Stimulated activated memory B cell treated with anti-CD40 and anti-IgM and Interleukin-4, amounts not matched to agents 10 μg/mL and 1 μg/mL and 100 μg/mL, for 72 hours (primary cell): ENCODE measurements around the gene OR5B2.

Experiments used
- ATAC-seq: fragments of 150-1000 bp; cut with Tn5 transposase; 2 replicates; pipeline ENCODE4 v1.10.0; 2021
- H3K27ac Mint-ChIP-seq: one replicate; pipeline ENCODE4 v1.8.0; 2022; ENCODE audit warnings: mild to moderate bottlenecking, mixed read lengths
- H3K27me3 Mint-ChIP-seq: one replicate; pipeline ENCODE4 v1.8.0; 2022; ENCODE audit warnings: mixed read lengths
- H3K36me3 Mint-ChIP-seq: one replicate; pipeline ENCODE4 v1.8.0; 2022; ENCODE audit warnings: mixed read lengths
- H3K4me1 Mint-ChIP-seq: one replicate; pipeline ENCODE4 v1.8.0; 2022; ENCODE audit warnings: mixed read lengths
- H3K4me3 Mint-ChIP-seq: one replicate; pipeline ENCODE4 v1.8.0; 2022; ENCODE audit warnings: mild to moderate bottlenecking, moderate library complexity, mixed read lengths
- H3K9me3 Mint-ChIP-seq: one replicate; pipeline ENCODE4 v1.8.0; 2022; ENCODE audit warnings: mixed read lengths

OR5B2 gene

GRCh38 chr11:58392746-58393145 lies 35.2 kb downstream of the OR5B2 start:
- Mint-ChIP-seq H3K27ac (no peak overlapping the region), H3K9me3 (peaks cover 4% of the 10 kb centered on the region), H3K4me1 (no peaks in the 10 kb centered on the region), H3K27me3 (peaks cover 15% of the 10 kb centered on the region), H3K36me3 (no peaks in the 10 kb centered on the region), H3K4me3 (no peak overlapping the region)
- no peak for ATAC-seq

- H3K4me1 Mint-ChIP-seq: no peaks in the 10 kb centered on the region
- H3K4me3 Mint-ChIP-seq: no peak overlapping the region
- no peaks in the 10 kb centered on the region for H3K36me3 Mint-ChIP-seq
- no peak for ATAC-seq
- H3K27ac Mint-ChIP-seq: no peak overlapping the region
- H3K9me3 Mint-ChIP-seq: peaks cover 4% of the 10 kb centered on the region
- H3K27me3 Mint-ChIP-seq: peaks cover 14% of the 10 kb centered on the region
These were observed 36.0 kb downstream of the OR5B2 start for GRCh38 chr11:58391879-58392278.

DNA sequence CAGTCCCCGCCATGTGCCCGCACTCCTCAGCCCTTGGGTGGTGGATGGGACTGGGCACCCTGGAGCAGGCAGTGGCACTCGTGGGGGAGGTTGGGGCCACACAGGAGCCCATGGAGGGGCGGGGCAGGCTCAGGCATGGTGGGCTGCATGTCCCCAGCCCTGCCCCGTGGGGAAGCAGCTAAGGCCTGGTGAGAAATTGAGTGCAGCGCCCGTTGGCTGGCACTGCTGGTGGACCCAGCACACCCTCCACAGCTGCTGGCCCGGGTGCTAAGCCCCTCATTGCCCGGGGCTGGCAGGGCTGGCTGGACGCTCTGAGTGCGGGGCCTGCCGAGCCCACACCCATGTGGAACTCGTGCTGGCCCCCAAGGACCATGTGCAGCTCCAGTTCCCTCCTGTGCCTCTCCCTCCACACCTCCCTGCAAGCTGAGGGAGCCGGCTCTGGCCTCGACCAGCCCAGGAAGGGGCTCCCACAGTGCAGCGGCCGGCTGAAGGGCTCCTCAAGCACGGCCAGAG lies 37.3 kb downstream of the OR5B2 start:
- H3K27ac Mint-ChIP-seq: no peak overlapping the region
- H3K9me3 Mint-ChIP-seq: peaks cover 4% of the 10 kb centered on the region
- peaks cover 13% of the 10 kb centered on the region for H3K27me3 Mint-ChIP-seq
- no peaks in the 10 kb centered on the region for H3K36me3 Mint-ChIP-seq
- no peak overlapping the region for H3K4me3 Mint-ChIP-seq
- ATAC-seq: no peak
- no peaks in the 10 kb centered on the region for H3K4me1 Mint-ChIP-seq
